ENCODE data around the gene OCRL. TPM values are rescaled to one million over a fixed set of nuclear protein-coding genes. Genes with fewer than 3 reads are reported as not detected.
"Not testable (repeated sequence)": the region's sequence is repeated elsewhere in the genome, so short reads cannot be mapped to it uniquely, and the experiment has no call there.

Gene OCRL
- total RNA-seq, 1 donor from 2014 or later, result 36.1 TPM

- no peak overlapping the region for H3K4me3 Mint-ChIP-seq (ENCODE audit: unreplicated experiment)
- H3K4me2 ChIP-seq (ENCODE audit: low read length), result no peak overlapping the region
- H3K36me3 Mint-ChIP-seq (ENCODE audit: low read depth, unreplicated experiment), result peaks cover 9% of the 10 kb centered on the region
- H3K4me1 ChIP-seq (ENCODE audit: insufficient read depth, low read length), result no peaks in the 10 kb centered on the region
- H3K4me1 Mint-ChIP-seq (ENCODE audit: low read depth, unreplicated experiment), result peaks cover 2% of the 10 kb centered on the region
- no peak overlapping the region for H3K27ac ChIP-seq (ENCODE audit: low read depth, low read length)
- H2AFZ ChIP-seq (ENCODE audit: low read depth, low read length), result no peak overlapping the region
- no peaks in the 10 kb centered on the region for H4K20me1 ChIP-seq (ENCODE audit: insufficient read depth, low read length)
- H3K9me3 Mint-ChIP-seq (ENCODE audit: unreplicated experiment), result no peaks in the 10 kb centered on the region
- no peak overlapping the region for H3K4me3 ChIP-seq (ENCODE audit: insufficient read depth, low read depth, low read length)
- no peaks in the 10 kb centered on the region for H3K79me2 ChIP-seq (ENCODE audit: insufficient read depth, low read length)
- H3K27me3 Mint-ChIP-seq (ENCODE audit: low read depth, unreplicated experiment), result no peaks in the 10 kb centered on the region
- no peak overlapping the region for H3K27ac Mint-ChIP-seq (ENCODE audit: unreplicated experiment)
- H3K27me3 ChIP-seq (ENCODE audit: insufficient read depth, low read length), result no peaks in the 10 kb centered on the region
- H3K9me3 ChIP-seq (ENCODE audit: insufficient read depth, low read depth, low read length), result no peaks in the 10 kb centered on the region
- H3K9ac ChIP-seq (ENCODE audit: low read length), result no peak overlapping the region
- FAIRE-seq (peak; percentile 96), DNase-seq (ENCODE audit: low read depth) (peak; percentile 12)
- TF ChIP-seq EZH2 (IDR thresholded peaks at IDR 0.05; ENCODE audit: insufficient read depth, low read length), result no peak
- TF ChIP-seq, protein P1, sequence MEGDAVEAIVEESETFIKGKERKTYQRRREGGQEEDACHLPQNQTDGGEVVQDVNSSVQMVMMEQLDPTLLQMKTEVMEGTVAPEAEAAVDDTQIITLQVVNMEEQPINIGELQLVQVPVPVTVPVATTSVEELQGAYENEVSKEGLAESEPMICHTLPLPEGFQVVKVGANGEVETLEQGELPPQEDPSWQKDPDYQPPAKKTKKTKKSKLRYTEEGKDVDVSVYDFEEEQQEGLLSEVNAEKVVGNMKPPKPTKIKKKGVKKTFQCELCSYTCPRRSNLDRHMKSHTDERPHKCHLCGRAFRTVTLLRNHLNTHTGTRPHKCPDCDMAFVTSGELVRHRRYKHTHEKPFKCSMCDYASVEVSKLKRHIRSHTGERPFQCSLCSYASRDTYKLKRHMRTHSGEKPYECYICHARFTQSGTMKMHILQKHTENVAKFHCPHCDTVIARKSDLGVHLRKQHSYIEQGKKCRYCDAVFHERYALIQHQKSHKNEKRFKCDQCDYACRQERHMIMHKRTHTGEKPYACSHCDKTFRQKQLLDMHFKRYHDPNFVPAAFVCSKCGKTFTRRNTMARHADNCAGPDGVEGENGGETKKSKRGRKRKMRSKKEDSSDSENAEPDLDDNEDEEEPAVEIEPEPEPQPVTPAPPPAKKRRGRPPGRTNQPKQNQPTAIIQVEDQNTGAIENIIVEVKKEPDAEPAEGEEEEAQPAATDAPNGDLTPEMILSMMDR (IDR thresholded peaks at IDR 0.05; ENCODE audit: insufficient read depth, low read depth, low read length), result no peak
- peaks cover 25% of the 10 kb centered on the region for H3K36me3 ChIP-seq (ENCODE audit: insufficient read depth, low read length)
Observed at GRCh38 chrX:129566073-129566472, 26.0 kb downstream of the OCRL start.

GRCh38 chrX:129568349-129568748 lies 28.3 kb downstream of the OCRL start:
- no peaks in the 10 kb centered on the region for H3K9me3 Mint-ChIP-seq (ENCODE audit: unreplicated experiment)
- no peaks in the 10 kb centered on the region for H3K4me1 ChIP-seq (ENCODE audit: insufficient read depth, low read length)
- no peaks in the 10 kb centered on the region for H4K20me1 ChIP-seq (ENCODE audit: insufficient read depth, low read length)
- no peak overlapping the region for H3K4me3 Mint-ChIP-seq (ENCODE audit: unreplicated experiment)
- H3K27ac ChIP-seq (ENCODE audit: low read depth, low read length), result no peak overlapping the region
- H3K4me2 ChIP-seq (ENCODE audit: low read length), result no peak overlapping the region
- no peak overlapping the region for H2AFZ ChIP-seq (ENCODE audit: low read depth, low read length)
- H3K9me3 ChIP-seq (ENCODE audit: insufficient read depth, low read depth, low read length), result no peaks in the 10 kb centered on the region
- no peak for TF ChIP-seq EZH2 (IDR thresholded peaks at IDR 0.05; ENCODE audit: insufficient read depth, low read length)
- TF ChIP-seq, protein P1 (IDR thresholded peaks at IDR 0.05; ENCODE audit: insufficient read depth, low read depth, low read length), result no peak
- H3K27me3 ChIP-seq (ENCODE audit: insufficient read depth, low read length), result no peaks in the 10 kb centered on the region
- peaks cover 4% of the 10 kb centered on the region for H3K36me3 Mint-ChIP-seq (ENCODE audit: low read depth, unreplicated experiment)
- no peak overlapping the region for H3K27ac Mint-ChIP-seq (ENCODE audit: unreplicated experiment)
- H3K27me3 Mint-ChIP-seq (ENCODE audit: low read depth, unreplicated experiment), result no peaks in the 10 kb centered on the region
- H3K36me3 ChIP-seq (ENCODE audit: insufficient read depth, low read length), result peaks cover 16% of the 10 kb centered on the region
- no peak overlapping the region for H3K9ac ChIP-seq (ENCODE audit: low read length)
- no peaks in the 10 kb centered on the region for H3K79me2 ChIP-seq (ENCODE audit: insufficient read depth, low read length)
- no peak for DNase-seq (ENCODE audit: low read depth)
- no peak overlapping the region for H3K4me3 ChIP-seq (ENCODE audit: insufficient read depth, low read depth, low read length)
- H3K4me1 Mint-ChIP-seq (ENCODE audit: low read depth, unreplicated experiment), result peaks cover 2% of the 10 kb centered on the region
- FAIRE-seq, result peak; percentile 73

- Histone ChIP-seq H3K4me3 (ENCODE audit: insufficient read depth, low read depth, low read length) (no peak overlapping the region), H3K27me3 (ENCODE audit: insufficient read depth, low read length) (no peaks in the 10 kb centered on the region), H3K4me2 (ENCODE audit: low read length) (no peak overlapping the region), H3K4me1 (ENCODE audit: insufficient read depth, low read length) (peaks cover 6% of the 10 kb centered on the region), H3K9ac (ENCODE audit: low read length) (no peak overlapping the region), H2AFZ (ENCODE audit: low read depth, low read length) (no peak overlapping the region), H3K36me3 (ENCODE audit: insufficient read depth, low read length) (peaks cover 22% of the 10 kb centered on the region), H3K27ac (ENCODE audit: low read depth, low read length) (no peak overlapping the region), H4K20me1 (ENCODE audit: insufficient read depth, low read length) (no peaks in the 10 kb centered on the region), H3K9me3 (ENCODE audit: insufficient read depth, low read depth, low read length) (no peaks in the 10 kb centered on the region), H3K79me2 (ENCODE audit: insufficient read depth, low read length) (no peaks in the 10 kb centered on the region)
- Mint-ChIP-seq H3K27ac (ENCODE audit: unreplicated experiment) (no peak overlapping the region), H3K27me3 (ENCODE audit: low read depth, unreplicated experiment) (no peaks in the 10 kb centered on the region), H3K4me1 (ENCODE audit: low read depth, unreplicated experiment) (peaks cover 3% of the 10 kb centered on the region), H3K4me3 (ENCODE audit: unreplicated experiment) (no peak overlapping the region), H3K36me3 (ENCODE audit: low read depth, unreplicated experiment) (peaks cover 13% of the 10 kb centered on the region), H3K9me3 (ENCODE audit: unreplicated experiment) (no peaks in the 10 kb centered on the region)
- TF ChIP-seq EZH2 (IDR thresholded peaks at IDR 0.05; ENCODE audit: insufficient read depth, low read length), result no peak
- TF ChIP-seq, protein P1 (IDR thresholded peaks at IDR 0.05; ENCODE audit: insufficient read depth, low read depth, low read length), result no peak
- peak; percentile 7 for DNase-seq (ENCODE audit: low read depth)
- no peak for FAIRE-seq
Observed at GRCh38 chrX:129572422-129572821, 32.4 kb downstream of the OCRL start.

DNA sequence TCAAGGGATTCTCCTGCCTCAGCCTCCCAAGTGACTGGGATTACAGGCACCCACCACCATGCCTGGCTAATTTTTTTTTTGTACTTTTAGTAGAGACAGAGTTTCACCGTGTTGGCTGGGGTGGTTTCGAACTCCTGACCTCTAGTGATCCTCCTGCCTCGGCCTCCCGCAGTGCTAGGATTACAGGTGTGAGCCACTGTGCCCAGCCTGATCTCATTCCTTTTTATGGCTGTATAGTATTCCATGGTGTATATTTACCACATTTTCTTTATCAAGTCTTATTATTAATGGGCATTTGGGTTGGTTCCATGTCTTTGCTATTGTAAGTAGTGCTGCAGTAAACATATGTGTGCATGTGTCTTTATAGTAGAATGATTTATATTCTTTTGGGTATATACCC lies 33.6 kb downstream of the OCRL start:
- H3K4me3 Mint-ChIP-seq (ENCODE audit: unreplicated experiment); H3K4me2 ChIP-seq (ENCODE audit: low read length); H3K9me3 Mint-ChIP-seq (ENCODE audit: unreplicated experiment); H3K9me3 ChIP-seq (ENCODE audit: insufficient read depth, low read depth, low read length); H3K4me3 ChIP-seq (ENCODE audit: insufficient read depth, low read depth, low read length); H3K9ac ChIP-seq (ENCODE audit: low read length); H4K20me1 ChIP-seq (ENCODE audit: insufficient read depth, low read length); H3K4me1 Mint-ChIP-seq (ENCODE audit: low read depth, unreplicated experiment); H2AFZ ChIP-seq (ENCODE audit: low read depth, low read length); H3K27me3 Mint-ChIP-seq (ENCODE audit: low read depth, unreplicated experiment); H3K79me2 ChIP-seq (ENCODE audit: insufficient read depth, low read length); H3K27ac Mint-ChIP-seq (ENCODE audit: unreplicated experiment); H3K27me3 ChIP-seq (ENCODE audit: insufficient read depth, low read length); FAIRE-seq; H3K4me1 ChIP-seq (ENCODE audit: insufficient read depth, low read length); H3K27ac ChIP-seq (ENCODE audit: low read depth, low read length); DNase-seq (ENCODE audit: low read depth): not testable (repeated sequence)
- H3K36me3 Mint-ChIP-seq (ENCODE audit: low read depth, unreplicated experiment), result peaks cover 11% of the 10 kb centered on the region
- H3K36me3 ChIP-seq (ENCODE audit: insufficient read depth, low read length), result peaks cover 18% of the 10 kb centered on the region
